ENCODE measurements around the gene CDC7.

DNA sequence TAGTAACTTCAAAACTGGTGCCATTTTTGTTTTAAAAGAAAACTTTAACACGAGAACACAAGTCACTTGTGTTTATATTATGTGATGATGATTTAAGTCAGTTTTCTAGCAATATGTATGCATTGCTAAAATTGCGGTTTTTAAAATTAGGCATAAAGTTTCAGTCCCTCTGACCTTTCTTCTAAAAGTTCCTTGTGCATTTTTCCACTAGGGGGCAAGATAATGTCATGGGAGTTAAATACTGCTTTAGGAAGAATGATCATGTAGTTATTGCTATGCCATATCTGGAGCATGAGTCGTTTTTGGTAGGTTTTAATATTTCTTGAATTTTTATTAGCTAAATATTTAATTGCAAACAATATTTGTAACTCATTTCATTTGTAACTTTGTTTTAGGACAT is 10.7 kb downstream of the CDC7 start:
- TF ChIP-seq, protein P1, sequence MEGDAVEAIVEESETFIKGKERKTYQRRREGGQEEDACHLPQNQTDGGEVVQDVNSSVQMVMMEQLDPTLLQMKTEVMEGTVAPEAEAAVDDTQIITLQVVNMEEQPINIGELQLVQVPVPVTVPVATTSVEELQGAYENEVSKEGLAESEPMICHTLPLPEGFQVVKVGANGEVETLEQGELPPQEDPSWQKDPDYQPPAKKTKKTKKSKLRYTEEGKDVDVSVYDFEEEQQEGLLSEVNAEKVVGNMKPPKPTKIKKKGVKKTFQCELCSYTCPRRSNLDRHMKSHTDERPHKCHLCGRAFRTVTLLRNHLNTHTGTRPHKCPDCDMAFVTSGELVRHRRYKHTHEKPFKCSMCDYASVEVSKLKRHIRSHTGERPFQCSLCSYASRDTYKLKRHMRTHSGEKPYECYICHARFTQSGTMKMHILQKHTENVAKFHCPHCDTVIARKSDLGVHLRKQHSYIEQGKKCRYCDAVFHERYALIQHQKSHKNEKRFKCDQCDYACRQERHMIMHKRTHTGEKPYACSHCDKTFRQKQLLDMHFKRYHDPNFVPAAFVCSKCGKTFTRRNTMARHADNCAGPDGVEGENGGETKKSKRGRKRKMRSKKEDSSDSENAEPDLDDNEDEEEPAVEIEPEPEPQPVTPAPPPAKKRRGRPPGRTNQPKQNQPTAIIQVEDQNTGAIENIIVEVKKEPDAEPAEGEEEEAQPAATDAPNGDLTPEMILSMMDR (IDR thresholded peaks at IDR 0.05) = peak; percentile 52 to 68 (median 65)
- no peak for TF ChIP-seq POLR2AphosphoS5 (IDR thresholded peaks at IDR 0.05)

Data from breast epithelium (tissue), 3 donors.